NT2/D1 (cell line): ENCODE results near the gene ACVRL1.

Experiments
- SUZ12 ChIP-seq: IDR thresholded peaks from 2 replicates; pipeline ENCODE4 v1.6.1; 2011; ENCODE audit not compliant: insufficient read length, insufficient read depth; ENCODE audit errors: extremely low read depth
- YY1 ChIP-seq: IDR thresholded peaks from 2 replicates; pipeline ENCODE4 v1.6.1; 2011; ENCODE audit not compliant: insufficient read length, insufficient read depth
- ZNF274 ChIP-seq: IDR thresholded peaks from 2 replicates; pipeline ENCODE4 v1.6.1; 2011; ENCODE audit warnings: mild to moderate bottlenecking, low read depth, low read length

GRCh38 chr12:51893786-51894185 lies 13.5 kb upstream of the ACVRL1 start:
- TF ChIP-seq YY1 (no peak), SUZ12 (no peak), ZNF274 (no peak)
